GM19463 (cell line): Measurements from ENCODE around the gene MAP4K2.

Experiments used
- ATAC-seq: cut with Tn5 transposase; IDR thresholded peaks from one replicate; pipeline ENCODE4 v1.9.1; 2021; ENCODE audit warnings: mild to moderate bottlenecking, moderate library complexity; ENCODE audit not compliant: unreplicated experiment

Gene MAP4K2

GRCh38 chr11:64771861-64772260, 31.2 kb downstream of the MAP4K2 start:
- ATAC-seq, result no peak

GRCh38 chr11:64770120-64770519, 32.9 kb downstream of the MAP4K2 start:
- ATAC-seq, result no peak

- no peak for ATAC-seq
These were observed 33.7 kb downstream of the MAP4K2 start for GRCh38 chr11:64769283-64769682.

GRCh38 chr11:64768300-64768694, 34.7 kb downstream of the MAP4K2 start:
- ATAC-seq, result no peak

- ATAC-seq, result no peak
These were observed 35.4 kb downstream of the MAP4K2 start for GRCh38 chr11:64767344-64768299.

- ATAC-seq, result no peak
These were observed 36.1 kb downstream of the MAP4K2 start for GRCh38 chr11:64766881-64767280.

- ATAC-seq, result no peak
These were observed 37.0 kb downstream of the MAP4K2 start for GRCh38 chr11:64765851-64766665.

GRCh38 chr11:64765291-64765850, 37.6 kb downstream of the MAP4K2 start:
- ATAC-seq, result no peak

GRCh38 chr11:64764753-64765152, 38.3 kb downstream of the MAP4K2 start:
- no peak for ATAC-seq

- ATAC-seq, result no peak
These were observed 38.9 kb downstream of the MAP4K2 start for GRCh38 chr11:64764040-64764611.

GRCh38 chr11:64763526-64764039, 39.4 kb downstream of the MAP4K2 start:
- ATAC-seq, result no peak

- ATAC-seq, result no peak
These were observed 40.1 kb downstream of the MAP4K2 start for GRCh38 chr11:64762674-64763525.

- no peak for ATAC-seq
These were observed 40.7 kb downstream of the MAP4K2 start for GRCh38 chr11:64762277-64762673.

GRCh38 chr11:64760759-64761420, 42.1 kb downstream of the MAP4K2 start:
- no peak for ATAC-seq

GRCh38 chr11:64759722-64760719, 43.0 kb downstream of the MAP4K2 start, which contains the start of gene PYGM:
TSS of gene PYGM (minus strand) at chr11:64759974. CDS start at chr11:64759898, 76 bp downstream.
- no peak for ATAC-seq

- ATAC-seq, result no peak
These were observed 43.8 kb downstream of the MAP4K2 start for GRCh38 chr11:64759131-64759721.

GRCh38 chr11:64758330-64759079, 44.5 kb downstream of the MAP4K2 start:
- no peak for ATAC-seq
